ENCODE data around the gene PGAP3.

DNA sequence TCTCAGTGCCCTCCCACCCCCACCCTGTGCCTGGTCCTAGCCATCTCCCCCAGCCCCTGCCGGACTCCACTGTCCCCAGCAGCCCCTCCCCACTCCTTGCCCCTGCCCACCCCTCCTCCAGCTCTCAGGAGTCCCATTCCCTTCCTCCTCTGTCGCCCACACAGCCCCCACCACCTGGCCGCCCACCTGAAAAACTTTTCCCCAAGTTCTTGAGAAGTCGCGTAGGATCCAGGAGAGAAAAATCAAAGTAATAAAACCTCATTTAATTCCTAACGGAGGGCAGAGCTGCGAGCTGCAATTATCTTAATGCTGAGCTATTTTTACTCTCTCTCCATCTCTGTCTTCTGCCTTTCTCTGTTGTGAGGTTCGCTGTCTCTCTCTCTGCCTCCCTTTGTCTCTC lies 63.5 kb downstream of the PGAP3 start:
- TF ChIP-seq, protein P1, sequence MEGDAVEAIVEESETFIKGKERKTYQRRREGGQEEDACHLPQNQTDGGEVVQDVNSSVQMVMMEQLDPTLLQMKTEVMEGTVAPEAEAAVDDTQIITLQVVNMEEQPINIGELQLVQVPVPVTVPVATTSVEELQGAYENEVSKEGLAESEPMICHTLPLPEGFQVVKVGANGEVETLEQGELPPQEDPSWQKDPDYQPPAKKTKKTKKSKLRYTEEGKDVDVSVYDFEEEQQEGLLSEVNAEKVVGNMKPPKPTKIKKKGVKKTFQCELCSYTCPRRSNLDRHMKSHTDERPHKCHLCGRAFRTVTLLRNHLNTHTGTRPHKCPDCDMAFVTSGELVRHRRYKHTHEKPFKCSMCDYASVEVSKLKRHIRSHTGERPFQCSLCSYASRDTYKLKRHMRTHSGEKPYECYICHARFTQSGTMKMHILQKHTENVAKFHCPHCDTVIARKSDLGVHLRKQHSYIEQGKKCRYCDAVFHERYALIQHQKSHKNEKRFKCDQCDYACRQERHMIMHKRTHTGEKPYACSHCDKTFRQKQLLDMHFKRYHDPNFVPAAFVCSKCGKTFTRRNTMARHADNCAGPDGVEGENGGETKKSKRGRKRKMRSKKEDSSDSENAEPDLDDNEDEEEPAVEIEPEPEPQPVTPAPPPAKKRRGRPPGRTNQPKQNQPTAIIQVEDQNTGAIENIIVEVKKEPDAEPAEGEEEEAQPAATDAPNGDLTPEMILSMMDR (conservative IDR thresholded peaks at IDR 0.05; ENCODE audit: low read depth, low read length): no peak
- no peak for TF ChIP-seq EZH2 (IDR thresholded peaks at IDR 0.05; ENCODE audit: low read length, unreplicated experiment)

Measured in PC-3 (cell line).